Activated T-helper 9 cell treated with anti-CD3 and anti-CD28 coated beads, Interleukin-2, amount 50 U/mL, for 16 hours (primary cell): ENCODE results near the gene DGKD.

Experiments used
- DNase-seq: peaks from one replicate; pipeline ENCODE4 v3.0.0-alpha.2; 2020; ENCODE audit warnings: low read depth

Gene DGKD

DNA sequence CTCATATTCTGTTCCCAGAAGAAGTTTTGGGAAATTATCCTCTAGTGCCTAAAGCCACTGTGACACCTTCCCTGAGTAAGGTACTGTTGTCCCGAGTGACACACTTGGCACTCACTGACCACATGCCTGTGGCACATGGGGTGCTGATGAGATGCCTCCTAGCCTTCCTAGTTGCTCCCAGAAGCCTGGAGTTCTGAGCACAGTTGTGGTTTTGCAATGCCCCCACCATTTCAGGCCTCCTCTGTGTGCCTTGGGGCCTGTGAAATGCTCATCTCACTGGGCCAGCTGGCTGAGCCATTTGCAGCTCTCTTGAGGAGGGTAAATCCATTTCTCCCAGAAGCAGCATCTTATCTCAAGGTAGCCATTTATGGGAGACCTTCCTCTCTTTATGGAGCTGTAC, 91.8 kb downstream of the DGKD start:
- no peak for DNase-seq

DNA sequence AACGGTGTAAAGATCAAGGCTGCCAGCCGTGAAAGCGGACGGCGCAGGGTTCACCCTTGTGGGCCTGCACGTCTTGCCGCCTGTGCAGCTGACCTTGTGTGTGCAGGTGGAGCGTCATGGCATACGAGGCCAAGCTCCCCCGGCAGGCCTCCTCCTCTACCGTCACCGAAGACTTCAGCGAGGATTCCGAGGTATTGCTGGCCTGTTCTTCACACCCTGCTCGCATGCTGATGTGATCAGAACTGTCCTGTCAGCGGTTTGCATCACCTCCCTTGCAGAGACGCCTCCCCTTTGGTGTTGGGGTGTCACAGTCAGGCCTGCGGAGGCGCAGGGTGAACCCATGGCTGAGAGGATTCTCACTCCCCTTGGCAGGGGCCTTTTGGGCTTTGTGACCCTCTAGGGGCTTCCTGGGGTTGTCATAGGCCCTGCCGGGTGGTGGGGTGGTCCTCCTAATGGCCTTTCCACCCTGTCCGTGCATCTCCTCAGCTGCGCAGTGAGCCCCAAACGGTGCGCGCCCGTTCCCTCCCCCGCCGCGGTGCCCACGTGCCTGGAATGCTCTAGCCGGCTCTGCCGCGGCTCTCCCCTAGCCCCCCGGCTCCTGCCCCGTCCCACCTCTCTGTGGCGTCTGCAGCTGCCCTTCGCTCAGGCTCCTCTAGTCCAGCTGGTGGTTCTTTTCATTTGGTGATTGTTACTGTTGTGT, 92.5 kb downstream of the DGKD start:
- no peak for DNase-seq

DNA sequence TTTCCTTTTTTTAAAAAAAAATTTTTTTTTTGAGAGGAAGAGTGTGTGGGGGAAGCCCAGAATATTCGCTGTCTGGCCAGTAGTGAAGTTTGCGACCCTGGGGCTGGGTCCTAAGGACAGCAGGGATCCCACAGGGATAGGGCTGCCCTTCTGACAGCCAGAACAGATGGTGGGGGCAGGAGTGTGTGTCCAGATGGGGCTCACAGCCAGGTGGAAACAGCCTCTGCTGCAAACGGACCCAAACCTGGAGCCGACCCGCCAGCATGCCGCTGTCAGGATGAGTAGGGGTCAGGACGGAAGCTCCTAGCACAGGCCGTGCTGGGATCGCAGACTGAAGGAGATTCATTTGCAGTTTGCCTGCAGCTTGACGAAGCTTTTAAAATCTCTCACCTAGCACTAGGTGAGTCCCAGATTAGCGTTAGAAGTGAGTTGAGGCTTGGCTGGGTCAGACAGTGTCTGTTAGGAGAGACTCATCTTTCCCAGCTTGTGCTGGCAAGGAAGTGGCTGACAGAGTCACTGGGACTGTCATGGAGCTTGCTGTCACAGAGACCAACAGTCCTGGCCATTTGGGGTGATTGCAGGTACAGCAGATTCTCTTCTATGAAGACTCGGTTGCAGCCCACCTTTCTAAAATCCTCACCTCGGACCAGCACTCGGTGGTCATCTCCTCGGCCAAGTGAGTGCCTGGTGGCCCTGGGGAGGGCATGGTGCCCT, 93.4 kb downstream of the DGKD start:
- DNase-seq = no peak

DNA sequence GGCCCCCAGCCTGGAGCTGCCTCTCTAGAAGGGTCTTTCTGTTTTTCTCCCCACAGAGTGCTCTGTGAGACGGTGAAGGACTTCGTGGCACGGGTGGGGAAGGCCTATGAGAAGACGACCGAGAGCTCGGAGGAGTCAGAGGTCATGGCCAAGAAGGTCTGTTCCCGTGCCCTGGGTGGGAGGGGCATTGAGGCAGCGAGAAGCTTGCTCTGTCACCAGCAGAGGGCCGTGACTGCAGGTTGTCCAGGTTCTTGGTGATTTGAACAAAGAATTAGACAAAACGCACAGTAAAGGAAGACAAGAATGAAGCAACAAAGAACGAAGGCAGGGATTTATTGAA, 93.9 kb downstream of the DGKD start:
- DNase-seq = no peak

- no peak for DNase-seq
These were observed 94.3 kb downstream of the DGKD start for GRCh38 chr2:233448575-233448974.

GRCh38 chr2:233449081-233449901, 95.0 kb downstream of the DGKD start:
- no peak for DNase-seq

DNA sequence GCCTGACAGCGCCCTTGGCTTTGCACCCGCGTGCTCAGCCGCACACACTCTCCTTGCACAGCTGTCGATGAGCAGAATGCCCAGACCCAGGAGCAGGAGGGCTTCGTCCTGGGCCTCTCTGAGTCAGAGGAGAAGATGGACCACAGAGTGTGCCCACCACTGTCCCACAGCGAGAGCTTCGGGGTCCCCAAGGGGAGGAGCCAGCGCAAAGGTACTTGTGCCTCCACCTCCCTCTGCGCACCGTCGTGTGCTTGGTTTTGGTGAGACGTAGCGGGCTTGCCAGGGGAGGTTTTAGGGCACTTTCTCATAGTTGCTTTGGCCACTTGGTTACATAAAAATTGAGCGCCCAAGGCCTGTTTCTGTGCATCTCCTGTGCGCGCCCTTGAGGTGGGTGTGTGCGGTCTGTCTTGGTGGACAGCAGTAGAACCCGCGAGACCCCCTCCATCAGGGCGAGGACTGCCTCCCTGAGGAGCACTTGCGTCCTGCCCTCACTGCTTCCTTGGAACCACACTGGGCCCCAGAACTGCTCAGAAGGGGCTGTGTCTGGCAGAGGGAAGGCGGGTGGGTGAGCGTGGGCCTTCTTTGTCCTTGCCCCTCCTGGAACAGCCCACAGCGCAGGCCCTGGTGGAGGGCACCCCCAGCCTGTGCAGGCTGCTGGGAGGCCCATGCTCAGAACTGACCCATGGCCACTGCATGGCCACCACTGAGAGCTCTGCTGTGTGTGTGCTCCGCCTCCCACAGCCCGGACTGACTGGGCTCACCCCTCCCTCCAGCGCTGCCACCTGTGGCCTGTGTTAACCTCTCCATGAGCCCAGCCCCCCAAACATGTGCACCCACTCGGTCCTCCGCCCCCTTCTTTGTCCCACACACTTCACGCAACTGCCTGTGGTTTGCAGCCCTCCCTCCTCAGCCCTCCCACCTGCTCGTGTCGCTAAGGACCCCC, 95.9 kb downstream of the DGKD start:
- no peak for DNase-seq

- no peak for DNase-seq
These were observed 96.7 kb downstream of the DGKD start for GRCh38 chr2:233450864-233451575.

- DNase-seq = no peak
These were observed 97.7 kb downstream of the DGKD start for GRCh38 chr2:233451950-233452349.

- DNase-seq = no peak
These were observed 99.0 kb downstream of the DGKD start for GRCh38 chr2:233453111-233453915.

DNA sequence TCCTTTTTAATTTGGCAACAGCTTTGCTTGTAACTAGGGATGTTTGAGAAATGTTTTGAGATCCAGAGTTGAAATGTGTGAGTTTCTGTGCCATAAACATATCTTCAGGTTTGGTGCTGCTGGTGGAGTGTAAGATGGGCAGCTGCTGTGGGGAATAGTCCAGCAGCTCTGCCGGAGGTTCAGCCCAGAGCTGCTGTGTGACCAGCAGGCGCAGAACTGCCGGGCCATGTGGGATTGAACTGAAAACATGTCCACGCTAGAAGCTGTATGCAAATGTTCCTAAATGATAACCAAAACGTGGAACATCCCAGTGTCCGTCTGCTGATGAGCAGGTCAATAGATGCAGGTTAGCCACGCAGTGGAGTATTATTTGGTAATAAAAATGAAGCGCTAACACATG, 99.6 kb downstream of the DGKD start:
- no peak for DNase-seq

DNA sequence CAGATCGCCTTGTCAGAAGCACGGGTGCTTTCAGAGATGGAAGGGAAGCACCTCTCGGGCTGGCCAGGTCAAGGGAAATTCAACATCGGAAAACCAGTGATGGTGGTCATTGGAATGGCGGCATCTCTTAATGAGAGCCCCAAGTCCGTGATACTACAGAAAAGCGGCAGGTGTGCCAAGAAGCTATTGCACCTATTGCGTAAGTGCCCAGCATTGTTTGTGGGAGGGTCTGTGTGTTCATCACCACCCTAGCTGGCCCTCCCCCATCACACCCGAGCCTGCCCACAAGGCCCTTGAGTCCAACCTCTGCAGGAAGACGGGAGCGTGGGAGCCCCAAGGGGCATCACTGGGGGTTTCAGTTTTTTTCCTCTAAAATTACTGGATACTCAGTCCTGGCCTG, 100.7 kb downstream of the DGKD start:
- no peak for DNase-seq

- no peak for DNase-seq
These were observed 101.2 kb downstream of the DGKD start for GRCh38 chr2:233455491-233455890.

DNA sequence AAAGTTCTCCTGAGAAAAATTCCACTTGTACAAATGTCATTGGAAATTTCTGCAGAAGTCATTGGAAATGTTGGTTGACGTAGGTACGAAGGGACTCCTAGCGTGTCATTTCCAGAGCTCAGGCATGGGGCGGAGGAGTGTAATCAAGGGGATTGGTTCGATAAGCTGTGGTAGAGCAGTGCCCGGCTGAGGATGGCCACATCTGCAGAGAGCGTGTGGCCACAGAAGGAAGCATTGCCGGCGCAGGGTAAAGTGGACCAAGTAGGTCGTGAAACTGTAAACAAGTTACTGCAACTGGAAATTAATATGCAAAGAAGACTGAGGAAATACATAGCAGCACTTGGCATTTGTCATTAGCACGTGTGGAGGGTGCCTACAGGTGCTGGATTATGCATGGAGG, 101.8 kb downstream of the DGKD start:
- DNase-seq = no peak

DNA sequence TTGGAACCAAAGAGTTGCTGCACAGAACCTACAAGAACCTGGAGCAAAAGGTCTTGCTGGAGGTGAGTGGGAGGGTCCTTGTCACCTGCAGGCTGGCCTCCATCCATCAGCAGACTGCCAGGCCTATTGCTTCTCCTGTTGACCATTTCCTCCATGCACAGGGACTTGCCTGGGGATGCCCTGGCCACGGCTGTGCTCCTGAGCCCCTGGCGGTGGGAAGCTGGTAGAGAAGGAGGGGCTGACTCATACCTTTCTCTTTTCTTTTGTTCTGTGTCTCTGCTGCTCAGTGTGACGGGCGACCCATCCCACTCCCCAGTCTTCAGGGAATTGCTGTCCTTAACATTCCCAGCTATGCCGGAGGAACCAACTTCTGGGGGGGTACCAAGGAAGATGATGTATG, 102.6 kb downstream of the DGKD start:
- no peak for DNase-seq

DNA sequence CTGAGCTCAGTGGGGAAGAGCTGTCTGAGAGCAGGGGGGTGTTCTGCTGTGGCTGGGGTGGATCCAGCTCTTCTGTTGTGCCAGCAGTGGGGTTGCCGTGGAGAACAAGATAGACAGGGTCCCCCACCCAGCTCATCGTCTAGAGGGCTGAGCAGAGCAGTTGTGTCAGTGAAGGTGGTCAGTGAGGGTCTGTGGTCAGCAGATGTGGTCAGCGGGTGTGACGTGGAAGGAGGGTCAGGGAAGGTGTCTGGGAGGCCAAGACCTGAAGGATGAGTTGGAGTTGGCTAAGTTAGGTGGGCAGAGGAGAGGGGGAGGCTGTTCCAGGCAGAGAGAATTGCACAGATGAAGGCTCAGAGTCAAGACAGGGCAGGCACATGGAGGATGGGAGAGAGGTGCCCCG, 103.1 kb downstream of the DGKD start:
- DNase-seq = no peak

- no peak for DNase-seq
These were observed 103.8 kb downstream of the DGKD start for GRCh38 chr2:233458031-233458610.

DNA sequence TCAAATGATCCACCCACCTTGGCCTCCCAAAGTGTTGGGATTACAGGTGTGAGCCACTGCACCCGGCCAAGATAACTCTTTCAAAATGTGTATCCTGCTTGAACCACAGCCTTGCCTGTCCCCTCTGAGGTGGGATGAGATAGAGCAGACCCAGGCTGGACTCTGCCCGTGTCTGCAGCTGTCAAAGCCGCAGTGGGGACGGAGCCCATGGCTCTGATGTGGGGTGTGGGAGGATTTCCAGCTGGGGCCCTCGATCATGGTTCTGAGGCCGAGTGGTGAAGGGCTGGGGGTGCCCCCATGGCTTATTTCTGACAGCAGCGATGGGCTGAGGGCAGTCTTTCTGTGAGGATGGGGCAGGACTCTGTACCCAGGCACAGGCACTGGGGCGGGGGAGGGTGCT, 104.5 kb downstream of the DGKD start:
- no peak for DNase-seq

GRCh38 chr2:233459426-233459825, 105.1 kb downstream of the DGKD start:
- DNase-seq = no peak
